Measurements from ENCODE around the gene PEAK1. TPM values are rescaled to one million over a fixed set of nuclear protein-coding genes. Genes with fewer than 3 reads are reported as not detected.
"Not testable (repeated sequence)": the region's sequence is repeated elsewhere in the genome, so short reads cannot be mapped to it uniquely, and the experiment has no call there.

The PEAK1 gene
- total RNA-seq, 1 experiment from 2014 or later: 12.4 TPM

GRCh38 chr15:77178411-77178810, 241.5 kb downstream of the PEAK1 start:
- no peak for DNase-seq (ENCODE audit: low read depth)

GRCh38 chr15:77176148-77176547, 243.8 kb downstream of the PEAK1 start:
- not testable (repeated sequence) for DNase-seq (ENCODE audit: low read depth)

- DNase-seq (ENCODE audit: low read depth): no peak
Measured at GRCh38 chr15:77173487-77173886, 246.4 kb downstream of the PEAK1 start.

GRCh38 chr15:77171221-77171967, 248.5 kb downstream of the PEAK1 start:
- no peak for DNase-seq (ENCODE audit: low read depth)

GRCh38 chr15:77168616-77169015, 251.3 kb downstream of the PEAK1 start:
- DNase-seq (ENCODE audit: low read depth): no peak

- no peak for DNase-seq (ENCODE audit: low read depth)
Measured at GRCh38 chr15:77168141-77168540, 251.8 kb downstream of the PEAK1 start.

GRCh38 chr15:77167406-77167805, 252.5 kb downstream of the PEAK1 start:
- no peak for DNase-seq (ENCODE audit: low read depth)

- DNase-seq (ENCODE audit: low read depth): no peak
Measured at GRCh38 chr15:77163781-77164384, 256.0 kb downstream of the PEAK1 start.

GRCh38 chr15:77162872-77163633, 256.9 kb downstream of the PEAK1 start:
- DNase-seq (ENCODE audit: low read depth): no peak

- no peak for DNase-seq (ENCODE audit: low read depth)
Measured at GRCh38 chr15:77160562-77161478, 259.1 kb downstream of the PEAK1 start.

GRCh38 chr15:77156000-77156399, 263.9 kb downstream of the PEAK1 start:
- not testable (repeated sequence) for DNase-seq (ENCODE audit: low read depth)

GRCh38 chr15:77148191-77148590, 271.7 kb downstream of the PEAK1 start:
- DNase-seq (ENCODE audit: low read depth): no peak

- no peak for DNase-seq (ENCODE audit: low read depth)
Measured at GRCh38 chr15:77145370-77145769, 274.5 kb downstream of the PEAK1 start.

- peak; percentile 91 for DNase-seq (ENCODE audit: low read depth)
Measured at GRCh38 chr15:77144492-77145070, 275.3 kb downstream of the PEAK1 start.

- peak; percentile 22 for DNase-seq (ENCODE audit: low read depth)
Measured at GRCh38 chr15:77144026-77144425, 275.9 kb downstream of the PEAK1 start.

GRCh38 chr15:77143616-77144015, 276.3 kb downstream of the PEAK1 start:
- DNase-seq (ENCODE audit: low read depth): no peak

- DNase-seq (ENCODE audit: low read depth): no peak
Measured at GRCh38 chr15:77143191-77143590, 276.7 kb downstream of the PEAK1 start.

GRCh38 chr15:77140220-77140619, 279.7 kb downstream of the PEAK1 start:
- no peak for DNase-seq (ENCODE audit: low read depth)

GRCh38 chr15:77139312-77139711, 280.6 kb downstream of the PEAK1 start:
- DNase-seq (ENCODE audit: low read depth): no peak

- DNase-seq (ENCODE audit: low read depth): no peak
Measured at GRCh38 chr15:77138167-77138522, 281.8 kb downstream of the PEAK1 start.

- DNase-seq (ENCODE audit: low read depth): no peak
Measured at GRCh38 chr15:77135181-77135580, 284.7 kb downstream of the PEAK1 start.
